Osteoblast (primary cell): Measurements from ENCODE around the gene NOC2L. TPM values are rescaled to one million over a fixed set of nuclear protein-coding genes. Genes with fewer than 3 reads are reported as not detected.

Experiments
- DNase-seq: peaks from one replicate; pipeline ENCODE4 v3.0.0; 2011; ENCODE audit warnings: low spot score, mixed read lengths; ENCODE audit not compliant: insufficient read length; ENCODE audit errors: missing footprints
- H2AFZ ChIP-seq: 2 replicates; pipeline ENCODE4 v1.6.0; 2011; ENCODE audit warnings: mild to moderate bottlenecking, low read length
- H3K27ac ChIP-seq: 2 replicates; pipeline ENCODE4 v1.5.1; 2011; ENCODE audit warnings: mild to moderate bottlenecking, low read depth, low read length, moderate library complexity
- H3K27me3 ChIP-seq: 2 replicates; pipeline ENCODE4 v1.6.0; 2012; ENCODE audit warnings: mild to moderate bottlenecking, control low read depth, inconsistent platforms, low read length, moderate library complexity; ENCODE audit not compliant: insufficient read depth
- H3K36me3 ChIP-seq: 2 replicates; pipeline ENCODE4 v1.5.1; 2011; ENCODE audit warnings: mild to moderate bottlenecking, low read length, control low read depth, moderate library complexity; ENCODE audit not compliant: insufficient read depth
- H3K4me1 ChIP-seq: 2 replicates; pipeline ENCODE4 v1.5.1; 2011; ENCODE audit warnings: mild to moderate bottlenecking, low read length, control low read depth, moderate library complexity; ENCODE audit not compliant: insufficient read depth
- H3K4me2 ChIP-seq: 2 replicates; pipeline ENCODE4 v1.6.0; 2011; ENCODE audit warnings: mild to moderate bottlenecking, low read length; ENCODE audit not compliant: insufficient read depth
- H3K4me3 ChIP-seq: fragments of 200-600 bp; sonication (generic); 3 replicates; pipeline ENCODE4 v1.5.1; 2012; ENCODE audit warnings: mild to moderate bottlenecking, low read length, inconsistent platforms; ENCODE audit not compliant: insufficient read depth
- H3K79me2 ChIP-seq: 2 replicates; pipeline ENCODE4 v1.6.0; 2012; ENCODE audit warnings: mild to moderate bottlenecking, low read length, control low read depth, inconsistent platforms; ENCODE audit not compliant: insufficient read depth
- H3K9me3 ChIP-seq: 2 replicates; pipeline ENCODE4 v1.5.1; 2011; ENCODE audit warnings: low read depth, low read length, control low read depth
- H4K20me1 ChIP-seq: 2 replicates; pipeline ENCODE4 v1.6.0; 2012; ENCODE audit warnings: mild to moderate bottlenecking, low read length, control low read depth; ENCODE audit not compliant: insufficient read depth
- total RNA-seq: library from RNA; depleted of rRNA; stranded (reverse); fragments of >200 nt; gene quantifications from 2 replicates; pipeline ENCODE4 v1.2.3, GENCODE V29; 2012
- TF ChIP-seq, protein P1 (sequence below): IDR thresholded peaks from 2 replicates; pipeline ENCODE4 v1.5.1; 2011; ENCODE audit warnings: mild to moderate bottlenecking, low read depth, low read length, moderate library complexity; ENCODE audit errors: extremely low read depth

The NOC2L gene
- total RNA-seq, 1 donor = 47.8 TPM

DNA sequence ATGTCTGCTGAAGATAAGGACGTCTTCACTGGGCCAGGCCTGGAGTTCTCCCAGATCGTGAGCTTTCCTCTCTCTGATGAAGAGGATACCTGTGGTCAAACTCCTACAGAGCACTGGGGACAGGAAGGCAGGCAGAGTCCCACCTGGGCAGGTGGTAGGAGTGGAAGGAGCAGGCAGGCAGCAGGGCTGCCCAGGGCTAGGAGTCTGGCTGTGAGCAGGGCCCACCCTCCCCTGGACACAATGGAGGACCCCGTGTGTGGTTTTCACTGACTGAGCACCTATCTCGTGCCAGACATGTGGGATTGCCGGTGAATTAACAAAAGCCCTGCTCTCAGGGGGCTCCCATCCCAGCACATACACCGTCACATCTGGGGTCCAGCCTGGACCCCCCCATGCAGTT, 40.2 kb downstream of the NOC2L start:
- Histone ChIP-seq H3K9me3 (no peaks in the 10 kb centered on the region), H3K4me2 (no peak overlapping the region), H3K4me1 (peaks cover 16% of the 10 kb centered on the region), H4K20me1 (peaks cover 23% of the 10 kb centered on the region), H3K27me3 (peaks cover 59% of the 10 kb centered on the region), H3K79me2 (no peaks in the 10 kb centered on the region), H3K27ac (no peak overlapping the region), H3K4me3 (no peak overlapping the region), H3K36me3 (no peaks in the 10 kb centered on the region), H2AFZ (no peak overlapping the region)
- TF ChIP-seq, protein P1, sequence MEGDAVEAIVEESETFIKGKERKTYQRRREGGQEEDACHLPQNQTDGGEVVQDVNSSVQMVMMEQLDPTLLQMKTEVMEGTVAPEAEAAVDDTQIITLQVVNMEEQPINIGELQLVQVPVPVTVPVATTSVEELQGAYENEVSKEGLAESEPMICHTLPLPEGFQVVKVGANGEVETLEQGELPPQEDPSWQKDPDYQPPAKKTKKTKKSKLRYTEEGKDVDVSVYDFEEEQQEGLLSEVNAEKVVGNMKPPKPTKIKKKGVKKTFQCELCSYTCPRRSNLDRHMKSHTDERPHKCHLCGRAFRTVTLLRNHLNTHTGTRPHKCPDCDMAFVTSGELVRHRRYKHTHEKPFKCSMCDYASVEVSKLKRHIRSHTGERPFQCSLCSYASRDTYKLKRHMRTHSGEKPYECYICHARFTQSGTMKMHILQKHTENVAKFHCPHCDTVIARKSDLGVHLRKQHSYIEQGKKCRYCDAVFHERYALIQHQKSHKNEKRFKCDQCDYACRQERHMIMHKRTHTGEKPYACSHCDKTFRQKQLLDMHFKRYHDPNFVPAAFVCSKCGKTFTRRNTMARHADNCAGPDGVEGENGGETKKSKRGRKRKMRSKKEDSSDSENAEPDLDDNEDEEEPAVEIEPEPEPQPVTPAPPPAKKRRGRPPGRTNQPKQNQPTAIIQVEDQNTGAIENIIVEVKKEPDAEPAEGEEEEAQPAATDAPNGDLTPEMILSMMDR = no peak
- DNase-seq = no peak

DNA sequence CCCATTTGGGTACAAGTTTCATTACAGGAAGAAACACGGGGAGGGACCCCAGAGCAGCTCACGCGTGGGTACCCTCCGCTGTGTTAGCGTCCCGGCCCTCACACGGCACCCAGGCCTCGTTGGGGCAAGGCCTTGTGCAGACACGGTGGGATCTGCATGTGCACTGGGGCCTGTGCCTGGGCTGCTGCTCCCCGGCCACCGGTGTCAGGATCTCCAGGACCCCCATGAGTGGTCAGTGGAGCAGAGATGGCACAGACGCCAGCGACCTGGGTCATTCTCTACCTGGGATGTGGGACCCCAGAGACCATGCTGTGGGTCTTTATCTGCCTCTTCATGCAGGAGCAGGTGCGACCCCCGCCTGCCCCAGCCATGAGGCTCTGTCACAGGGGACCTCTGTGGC, 40.7 kb downstream of the NOC2L start:
- H3K9me3 ChIP-seq = no peaks in the 10 kb centered on the region
- no peak overlapping the region for H3K4me3 ChIP-seq
- H3K27me3 ChIP-seq = peaks cover 63% of the 10 kb centered on the region
- no peak overlapping the region for H3K4me2 ChIP-seq
- no peak overlapping the region for H3K27ac ChIP-seq
- H2AFZ ChIP-seq = no peak overlapping the region
- DNase-seq = no peak
- H4K20me1 ChIP-seq = peaks cover 23% of the 10 kb centered on the region
- no peaks in the 10 kb centered on the region for H3K36me3 ChIP-seq
- H3K79me2 ChIP-seq = no peaks in the 10 kb centered on the region
- H3K4me1 ChIP-seq = peaks cover 16% of the 10 kb centered on the region
- TF ChIP-seq, protein P1 = no peak

DNA sequence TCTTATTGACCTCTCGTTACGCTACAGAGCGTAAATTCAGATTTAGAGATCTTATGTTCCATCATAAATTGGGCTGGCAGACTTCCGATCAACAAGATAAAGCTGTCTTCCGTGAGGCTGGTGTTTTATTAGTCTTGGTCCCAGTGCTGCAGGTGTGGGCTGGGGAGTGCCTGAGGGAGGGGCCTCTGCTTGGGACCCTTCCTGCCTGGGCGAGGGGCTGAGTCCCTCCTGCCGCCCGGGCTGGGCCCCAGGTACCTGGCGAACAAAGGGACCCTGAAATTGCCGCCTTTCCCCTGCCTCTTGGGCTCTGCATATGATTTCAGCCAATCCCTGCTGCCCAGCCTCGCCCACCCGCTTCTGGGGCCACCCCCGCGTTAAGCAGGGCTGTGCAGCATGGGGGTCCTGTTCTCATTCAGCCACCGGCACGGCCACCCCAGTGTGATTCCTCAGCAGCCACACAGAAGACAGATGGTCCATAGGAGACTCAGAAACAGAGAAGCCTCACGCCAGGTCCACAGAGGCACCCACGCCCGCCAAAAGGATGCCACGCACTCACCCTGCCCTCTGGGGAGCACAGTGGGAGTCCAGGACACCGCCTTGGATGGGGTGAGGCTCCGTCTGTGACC, 41.5 kb downstream of the NOC2L start:
- TF ChIP-seq, protein P1 = no peak
- H4K20me1 ChIP-seq = peaks cover 16% of the 10 kb centered on the region
- H3K79me2 ChIP-seq = no peaks in the 10 kb centered on the region
- H3K4me1 ChIP-seq = peaks cover 16% of the 10 kb centered on the region
- H3K9me3 ChIP-seq = no peaks in the 10 kb centered on the region
- H3K27ac ChIP-seq = no peak overlapping the region
- H3K4me2 ChIP-seq = no peak overlapping the region
- H3K27me3 ChIP-seq = peaks cover 65% of the 10 kb centered on the region
- DNase-seq = no peak
- H3K4me3 ChIP-seq = no peak overlapping the region
- H3K36me3 ChIP-seq = no peaks in the 10 kb centered on the region
- H2AFZ ChIP-seq = no peak overlapping the region

DNA sequence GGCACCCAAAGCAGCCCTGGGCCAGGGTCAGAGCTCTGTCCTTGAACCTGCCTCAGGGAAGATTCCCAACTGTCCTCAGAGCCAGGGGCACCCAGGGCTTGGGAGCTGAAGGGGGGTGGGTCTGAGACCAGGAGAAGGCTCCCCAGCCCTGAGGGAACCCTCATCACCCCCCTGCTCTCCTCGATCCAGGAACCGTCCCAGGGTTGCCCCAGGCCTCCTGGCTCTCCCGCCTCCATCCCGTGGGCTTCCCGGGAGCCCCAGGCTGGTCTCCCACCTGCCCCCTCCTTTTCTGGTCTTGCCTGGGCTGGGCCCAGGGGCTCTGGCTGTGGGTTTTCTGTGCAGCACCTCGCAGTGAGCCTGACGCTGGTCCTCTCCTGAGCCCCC, 42.0 kb downstream of the NOC2L start:
- Histone ChIP-seq H3K27me3 (peaks cover 65% of the 10 kb centered on the region), H3K4me2 (no peak overlapping the region), H3K4me1 (peaks cover 16% of the 10 kb centered on the region), H4K20me1 (peaks cover 12% of the 10 kb centered on the region), H3K9me3 (no peaks in the 10 kb centered on the region), H2AFZ (no peak overlapping the region), H3K27ac (no peak overlapping the region), H3K36me3 (no peaks in the 10 kb centered on the region), H3K79me2 (no peaks in the 10 kb centered on the region), H3K4me3 (no peak overlapping the region)
- TF ChIP-seq, protein P1 = no peak
- no peak for DNase-seq
